Measurements from ENCODE around the gene PHACTR2.

DNA sequence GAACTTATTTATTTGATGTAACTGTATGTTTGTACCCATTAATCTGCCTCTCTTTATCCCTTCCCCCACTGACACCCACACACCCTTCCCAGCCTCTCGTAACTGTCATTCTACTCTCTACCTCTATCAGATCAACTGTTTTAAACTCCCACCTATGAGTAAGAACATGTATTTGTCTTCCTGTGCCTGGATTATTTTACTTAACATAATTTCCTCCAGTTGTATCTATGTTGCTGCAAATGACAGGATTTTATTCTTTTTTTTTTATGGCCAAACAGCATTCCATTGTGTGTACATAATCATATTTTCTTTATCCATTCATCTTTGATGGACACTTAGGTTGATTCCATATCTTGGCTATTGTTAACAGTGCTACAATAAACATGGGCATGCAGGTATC is 49.3 kb downstream of the PHACTR2 start:
- TF ChIP-seq, protein P1, sequence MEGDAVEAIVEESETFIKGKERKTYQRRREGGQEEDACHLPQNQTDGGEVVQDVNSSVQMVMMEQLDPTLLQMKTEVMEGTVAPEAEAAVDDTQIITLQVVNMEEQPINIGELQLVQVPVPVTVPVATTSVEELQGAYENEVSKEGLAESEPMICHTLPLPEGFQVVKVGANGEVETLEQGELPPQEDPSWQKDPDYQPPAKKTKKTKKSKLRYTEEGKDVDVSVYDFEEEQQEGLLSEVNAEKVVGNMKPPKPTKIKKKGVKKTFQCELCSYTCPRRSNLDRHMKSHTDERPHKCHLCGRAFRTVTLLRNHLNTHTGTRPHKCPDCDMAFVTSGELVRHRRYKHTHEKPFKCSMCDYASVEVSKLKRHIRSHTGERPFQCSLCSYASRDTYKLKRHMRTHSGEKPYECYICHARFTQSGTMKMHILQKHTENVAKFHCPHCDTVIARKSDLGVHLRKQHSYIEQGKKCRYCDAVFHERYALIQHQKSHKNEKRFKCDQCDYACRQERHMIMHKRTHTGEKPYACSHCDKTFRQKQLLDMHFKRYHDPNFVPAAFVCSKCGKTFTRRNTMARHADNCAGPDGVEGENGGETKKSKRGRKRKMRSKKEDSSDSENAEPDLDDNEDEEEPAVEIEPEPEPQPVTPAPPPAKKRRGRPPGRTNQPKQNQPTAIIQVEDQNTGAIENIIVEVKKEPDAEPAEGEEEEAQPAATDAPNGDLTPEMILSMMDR (IDR thresholded peaks at IDR 0.05): no peak
- no peak for TF ChIP-seq POLR2A (IDR thresholded peaks at IDR 0.05)

Measured in tibial nerve (tissue), 3 donors.